H54 (cell line): ENCODE data around the gene PUDP.
"Not testable (repeated sequence)": the region's sequence is repeated elsewhere in the genome, so short reads cannot be mapped to it uniquely, and the experiment has no call there.

ENCODE experiments used
- DNase-seq: peaks from one replicate; pipeline ENCODE4 v3.0.0; 2011; ENCODE audit warnings: low spot score, mixed read lengths; ENCODE audit not compliant: insufficient read length
- FAIRE-seq: peaks from 3 replicates; lab custom pipeline; 2011; peaks lifted over from hg19 to GRCh38; lab: Jason Lieb, UNC
- POLR2A ChIP-seq: IDR thresholded peaks from 2 replicates; pipeline ENCODE4 v1.6.1; 2011; ENCODE audit warnings: low read depth, mild to moderate bottlenecking, low read length

PUDP gene

GRCh38 chrX:7147978-7148854 lies at the start of gene PUDP:
Gene PUDP, minus strand, starts transcription at chrX:7148153. Its CDS starts 40 bp downstream, at chrX:7148113.
- FAIRE-seq (no peak), DNase-seq (peak; percentile 49)
- peak; percentile 52; the same call in 1 of the 2 replicates for TF ChIP-seq POLR2A

DNA sequence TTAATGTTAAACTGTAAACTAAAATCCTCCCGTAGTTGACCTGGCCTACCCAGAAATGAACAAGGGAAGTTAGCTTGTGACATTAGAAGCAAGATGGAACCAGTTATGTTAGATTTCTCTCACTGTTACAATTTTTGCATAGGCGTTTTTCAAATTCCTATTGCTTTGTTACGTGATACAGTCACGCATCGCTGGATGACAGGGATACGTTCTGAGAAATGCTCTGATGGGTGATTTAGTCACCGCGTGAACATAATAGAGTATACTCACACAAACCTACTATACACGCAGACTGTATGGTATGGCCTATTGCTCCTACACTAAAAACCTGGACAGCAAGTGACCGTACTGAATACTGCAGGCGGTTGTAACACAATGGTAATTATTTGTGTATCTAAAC lies 46.7 kb upstream of the PUDP start:
- no peak for TF ChIP-seq POLR2A
- DNase-seq, result no peak
- FAIRE-seq, result no peak

DNA sequence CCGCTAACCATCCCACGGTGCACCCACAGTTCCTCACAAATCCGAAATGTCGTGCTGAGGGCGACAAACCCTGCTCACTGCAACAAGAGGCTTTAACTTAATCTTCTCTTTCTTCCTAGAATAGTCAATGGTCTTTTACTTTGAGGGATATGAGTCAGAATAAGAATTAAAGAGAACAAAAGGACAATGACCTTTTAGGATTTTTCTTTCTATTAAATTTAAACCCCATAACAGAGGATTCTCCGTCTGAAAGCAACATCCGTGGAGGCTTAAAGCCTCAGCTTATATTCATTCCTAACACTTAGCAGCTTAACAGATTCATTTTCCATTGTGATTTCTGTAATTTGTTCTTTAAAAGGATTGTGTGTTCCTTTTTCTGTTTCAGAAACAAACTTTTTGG lies 44.9 kb upstream of the PUDP start:
- DNase-seq (no peak), FAIRE-seq (no peak)
- no peak for TF ChIP-seq POLR2A

DNA sequence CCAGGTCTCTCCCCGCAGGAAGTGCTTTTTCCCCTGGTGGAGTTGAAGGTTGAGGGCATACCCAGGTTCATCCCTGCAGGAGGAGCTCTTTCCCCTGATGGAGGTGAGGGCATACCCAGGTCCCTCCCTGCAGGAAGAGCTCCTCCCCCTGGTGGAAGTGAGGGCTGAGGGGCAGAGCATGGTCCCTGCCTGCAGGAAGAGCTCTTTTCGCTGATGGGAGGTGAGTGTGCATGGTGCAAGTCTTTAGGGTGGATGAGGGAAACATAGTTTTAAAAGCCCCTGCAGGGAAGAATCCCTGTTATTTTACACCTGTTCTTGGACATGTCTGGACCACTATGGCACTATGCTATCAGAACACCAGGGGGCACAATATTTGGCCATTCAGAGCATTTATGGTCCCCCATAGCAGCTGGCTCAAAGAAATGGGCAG lies 43.7 kb upstream of the PUDP start:
- no peak for TF ChIP-seq POLR2A
- FAIRE-seq (no peak), DNase-seq (no peak)

DNA sequence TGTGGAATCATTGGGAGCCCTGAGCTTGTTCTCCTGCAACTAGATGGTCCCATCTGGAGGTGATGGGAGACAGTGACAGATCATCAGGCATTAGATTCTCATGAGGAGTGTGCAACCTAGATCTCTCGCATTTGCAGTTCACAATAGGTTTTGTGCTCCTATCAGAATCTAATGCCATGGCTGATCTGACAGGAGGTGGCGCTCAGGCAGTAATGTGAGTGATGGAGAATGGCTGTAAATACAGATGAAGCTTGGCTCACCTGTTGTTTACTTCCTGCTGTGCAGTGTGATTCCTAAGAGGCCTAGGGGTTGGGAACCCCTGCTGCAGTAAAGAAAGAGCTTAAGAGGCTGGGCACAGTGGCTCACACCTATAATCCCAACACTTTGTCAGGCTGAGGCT lies 42.2 kb upstream of the PUDP start:
- FAIRE-seq (no peak), DNase-seq (no peak)
- no peak for TF ChIP-seq POLR2A

GRCh38 chrX:7188672-7189071 lies 40.7 kb upstream of the PUDP start:
- DNase-seq (no peak), FAIRE-seq (no peak)
- TF ChIP-seq POLR2A, result no peak

DNA sequence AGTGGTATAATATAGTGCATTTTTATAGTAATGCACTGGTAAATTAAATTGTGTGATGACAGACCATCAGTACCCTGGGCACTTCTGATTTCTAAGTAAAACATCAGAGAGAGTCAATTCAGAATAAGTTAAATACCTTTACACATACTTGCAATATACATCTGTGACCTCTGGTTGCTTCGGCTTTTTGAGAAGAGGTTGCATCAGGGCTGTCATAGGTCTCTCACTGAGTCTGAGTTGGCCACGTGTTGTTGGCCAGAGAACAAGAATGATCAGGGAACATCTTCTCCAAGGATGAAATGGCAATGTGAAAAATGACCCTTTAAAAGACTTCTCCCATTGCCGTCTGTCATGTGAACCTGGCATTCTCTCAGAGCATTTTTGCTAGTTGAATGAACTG lies 36.9 kb upstream of the PUDP start:
- FAIRE-seq, result no peak
- TF ChIP-seq POLR2A, result no peak
- no peak for DNase-seq

DNA sequence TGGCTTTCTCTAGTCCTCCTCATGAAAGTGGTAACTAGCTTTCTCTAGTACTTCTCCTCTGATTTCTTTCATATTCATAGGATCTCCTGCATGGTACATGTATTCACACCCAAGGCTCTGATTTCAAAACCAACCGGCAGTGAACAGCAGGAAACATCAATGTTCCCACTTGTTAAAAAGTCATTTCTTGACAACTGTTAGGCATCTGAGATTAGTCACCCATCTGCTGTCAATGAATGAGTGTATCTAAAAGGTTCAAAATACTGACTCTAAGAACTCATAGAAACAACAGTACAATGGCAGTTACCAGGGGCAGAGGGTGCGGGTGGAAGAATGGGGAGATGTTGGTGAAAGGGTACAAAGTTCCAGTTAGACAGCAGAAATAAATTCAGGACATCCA lies 31.5 kb upstream of the PUDP start:
- DNase-seq, result no peak
- TF ChIP-seq POLR2A, result no peak
- FAIRE-seq, result no peak

GRCh38 chrX:7178859-7179258 lies 30.9 kb upstream of the PUDP start:
- not testable (repeated sequence) for FAIRE-seq

DNA sequence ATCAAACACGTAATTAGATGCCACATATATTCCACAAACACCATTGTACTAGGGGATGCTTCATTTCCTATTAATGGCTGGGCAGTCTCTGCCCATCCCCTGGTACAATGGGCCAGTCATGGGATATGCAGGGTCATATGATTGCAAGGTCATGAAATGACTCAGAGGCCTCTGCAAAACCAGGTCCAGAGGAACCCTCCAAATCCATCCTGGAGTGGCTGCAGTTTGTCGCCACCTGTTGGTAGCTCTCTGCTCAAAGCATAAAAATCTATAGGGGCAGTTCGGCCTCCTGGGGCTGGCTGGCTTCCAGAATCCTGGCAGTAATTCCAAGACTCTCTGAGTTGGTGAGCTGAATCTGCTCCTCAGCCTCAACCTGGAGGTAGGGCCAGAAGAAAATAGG lies 22.9 kb upstream of the PUDP start:
- FAIRE-seq (no peak), DNase-seq (no peak)
- no peak for TF ChIP-seq POLR2A

More at GRCh38 chrX:7178859-7179258, 30.9 kb upstream of the PUDP start:
- not testable (repeated sequence) for DNase-seq

DNA sequence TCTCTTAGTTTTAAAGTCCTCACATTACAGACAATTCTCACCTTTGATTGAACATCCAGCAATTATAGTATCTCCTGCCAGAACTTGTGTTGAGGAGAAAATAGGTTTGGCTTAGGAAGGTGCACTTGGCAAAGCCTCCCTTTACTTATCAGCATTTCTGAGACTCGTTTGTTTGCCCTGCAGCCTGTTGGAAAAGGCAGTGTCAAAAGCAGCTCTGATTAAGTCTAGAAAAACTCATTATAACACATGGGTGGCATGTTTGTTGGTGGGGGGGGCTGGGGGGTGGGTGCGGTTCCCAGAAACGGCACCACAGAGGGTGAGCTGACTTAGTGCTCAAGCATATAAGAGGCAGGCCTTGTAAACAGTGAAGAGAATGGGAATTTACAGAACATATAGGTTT lies 21.7 kb upstream of the PUDP start:
- FAIRE-seq (no peak), DNase-seq (no peak)
- no peak for TF ChIP-seq POLR2A

DNA sequence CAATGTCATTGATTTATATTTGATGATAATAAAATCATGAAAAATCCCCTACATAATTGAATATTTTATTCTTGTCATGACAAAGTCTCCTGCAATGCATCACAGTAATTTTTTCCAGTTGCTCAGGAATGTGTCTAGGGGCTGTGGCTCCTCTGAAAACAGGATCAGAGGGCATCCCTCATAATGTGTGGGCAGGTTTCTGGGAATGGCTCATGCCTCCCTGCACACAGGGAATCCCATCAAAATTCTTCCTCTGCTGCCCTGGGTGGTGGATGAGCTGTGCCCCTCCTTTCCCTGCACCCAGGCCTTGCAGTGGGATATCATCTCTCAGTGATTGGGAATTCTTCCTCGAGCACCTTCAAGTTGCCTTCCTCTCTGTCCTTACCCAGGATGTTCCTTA lies 20.4 kb upstream of the PUDP start:
- DNase-seq, result no peak
- no peak for FAIRE-seq
- TF ChIP-seq POLR2A, result no peak

DNA sequence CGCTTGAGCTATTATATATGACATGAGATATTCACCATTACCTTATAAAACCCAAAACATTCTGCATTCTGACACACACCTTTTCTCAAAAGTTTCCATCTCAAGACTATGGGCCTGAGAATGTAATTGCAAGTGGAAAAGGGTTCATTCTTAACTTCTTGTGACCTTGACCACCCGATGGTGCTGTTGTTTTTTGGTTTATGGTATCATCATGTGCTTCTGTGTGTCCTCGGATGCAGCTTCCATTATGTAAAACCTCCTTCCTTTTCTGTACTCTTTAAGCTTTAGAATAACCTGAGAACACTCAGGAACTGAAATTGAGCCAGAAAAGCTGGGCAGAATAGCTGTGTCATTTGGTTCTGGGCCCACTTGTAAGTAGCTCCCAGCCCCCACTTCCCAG lies 16.2 kb upstream of the PUDP start:
- TF ChIP-seq POLR2A, result no peak
- DNase-seq (no peak), FAIRE-seq (no peak)

- no peak for FAIRE-seq
- DNase-seq, result no peak
- TF ChIP-seq POLR2A, result no peak
These were observed 15.3 kb upstream of the PUDP start for GRCh38 chrX:7163146-7163677.
